H9 (cell line): ENCODE data around the gene HCN4. TPM values are rescaled to one million over a fixed set of nuclear protein-coding genes. Genes with fewer than 3 reads are reported as not detected.

Experiments
- DNase-seq: peaks from one replicate; pipeline ENCODE4 v3.0.0-alpha.2; 2017
- H2AFZ ChIP-seq: one replicate; pipeline ENCODE4 v1.6.1; 2013; ENCODE audit warnings: mild to moderate bottlenecking, low read length, control low read depth, moderate library complexity
- H2AK5ac ChIP-seq: 2 replicates; pipeline ENCODE4 v1.6.1; 2013; ENCODE audit warnings: low read length, control low read depth, mixed read lengths; ENCODE audit not compliant: insufficient read length
- H2BK120ac ChIP-seq: one replicate; pipeline ENCODE4 v1.6.1; 2013; ENCODE audit warnings: low read depth, mild to moderate bottlenecking, low read length, control low read depth, inconsistent platforms; ENCODE audit not compliant: poor library complexity, severe bottlenecking
- H2BK12ac ChIP-seq: 2 replicates; pipeline ENCODE4 v1.6.1; 2013; ENCODE audit warnings: low read length, control low read depth, mixed read lengths, low read depth; ENCODE audit not compliant: insufficient read length
- H2BK15ac ChIP-seq: 2 replicates; pipeline ENCODE4 v1.6.1; 2013; ENCODE audit warnings: low read depth, low read length, control low read depth
- H2BK20ac ChIP-seq: one replicate; pipeline ENCODE4 v1.6.1; 2013; ENCODE audit warnings: low read depth, mild to moderate bottlenecking, low read length, control low read depth, inconsistent platforms; ENCODE audit not compliant: poor library complexity, severe bottlenecking
- H2BK5ac ChIP-seq: 2 replicates; pipeline ENCODE4 v1.6.1; 2013; ENCODE audit warnings: low read length, control low read depth, mixed read lengths; ENCODE audit not compliant: insufficient read length
- H3K14ac ChIP-seq: 2 replicates; pipeline ENCODE4 v1.6.1; 2013; ENCODE audit warnings: low read length, control low read depth; ENCODE audit not compliant: insufficient read depth
- H3K18ac ChIP-seq: 2 replicates; pipeline ENCODE4 v1.6.1; 2013; ENCODE audit warnings: low read depth, mild to moderate bottlenecking, mixed read lengths, low read length, control low read depth; ENCODE audit not compliant: insufficient read length
- H3K23ac ChIP-seq: 2 replicates; pipeline ENCODE4 v1.6.1; 2013; ENCODE audit warnings: low read length, control low read depth, mixed read lengths, low read depth; ENCODE audit not compliant: insufficient read length
- H3K23me2 ChIP-seq: 2 replicates; pipeline ENCODE4 v1.6.1; 2013; ENCODE audit warnings: low read depth, mild to moderate bottlenecking, mixed read lengths, low read length, control low read depth; ENCODE audit not compliant: insufficient read length, poor library complexity, severe bottlenecking
- H3K27ac ChIP-seq: 2 replicates; pipeline ENCODE4 v1.5.1; 2013; ENCODE audit warnings: low read length, control low read depth, mixed read lengths, low read depth; ENCODE audit not compliant: insufficient read length
- H3K27me3 ChIP-seq: 2 replicates; pipeline ENCODE4 v1.6.1; 2013; ENCODE audit warnings: low read length, control low read depth, inconsistent platforms; ENCODE audit not compliant: insufficient read depth
- H3K4ac ChIP-seq: 2 replicates; pipeline ENCODE4 v1.6.1; 2013; ENCODE audit warnings: low read depth, mild to moderate bottlenecking, control low read depth, inconsistent platforms, low read length, moderate library complexity
- H3K4me1 ChIP-seq: 2 replicates; pipeline ENCODE4 v1.6.1; 2013; ENCODE audit warnings: low read length, control low read depth, inconsistent platforms; ENCODE audit not compliant: insufficient read depth
- H3K4me2 ChIP-seq: 2 replicates; pipeline ENCODE4 v1.6.1; 2013; ENCODE audit warnings: low read length, control low read depth, mixed read lengths; ENCODE audit not compliant: insufficient read length, insufficient read depth
- H3K56ac ChIP-seq: 2 replicates; pipeline ENCODE4 v1.6.1; 2013; ENCODE audit warnings: low read depth, mild to moderate bottlenecking, mixed read lengths, low read length, control low read depth; ENCODE audit not compliant: insufficient read length
- H3K79me1 ChIP-seq: 2 replicates; pipeline ENCODE4 v1.6.1; 2013; ENCODE audit warnings: low read depth, mild to moderate bottlenecking, moderate library complexity, low read length, control low read depth, inconsistent platforms; ENCODE audit not compliant: insufficient read depth, poor library complexity, severe bottlenecking
- H3K79me2 ChIP-seq: 2 replicates; pipeline ENCODE4 v1.6.1; 2013; ENCODE audit warnings: low read length, control low read depth, inconsistent platforms; ENCODE audit not compliant: insufficient read depth
- H3K9ac ChIP-seq: 2 replicates; pipeline ENCODE4 v1.6.1; 2013; ENCODE audit warnings: low read length, control low read depth, mixed read lengths; ENCODE audit not compliant: insufficient read length; ENCODE audit errors: extremely low read depth
- H3K9me3 ChIP-seq: one replicate; pipeline ENCODE4 v1.6.1; 2013; ENCODE audit warnings: low read depth, low read length, inconsistent platforms; ENCODE audit not compliant: control insufficient read depth
- H3T11ph ChIP-seq: one replicate; pipeline ENCODE4 v1.6.1; 2013; ENCODE audit warnings: mild to moderate bottlenecking, low read length, control low read depth, inconsistent platforms
- H4K20me1 ChIP-seq: one replicate; pipeline ENCODE4 v1.6.1; 2013; ENCODE audit not compliant: control insufficient read depth, insufficient read length, insufficient read depth
- H4K5ac ChIP-seq: 2 replicates; pipeline ENCODE4 v1.6.1; 2013; ENCODE audit warnings: low read depth, mild to moderate bottlenecking, mixed read lengths, low read length, control low read depth; ENCODE audit not compliant: insufficient read length
- H4K8ac ChIP-seq: replicated peaks from 2 replicates; pipeline ENCODE4 v1.6.1; 2013; ENCODE audit warnings: low read length, control low read depth, mixed read lengths, low read depth; ENCODE audit not compliant: insufficient read length
- H4K91ac ChIP-seq: 2 replicates; pipeline ENCODE4 v1.6.1; 2013; ENCODE audit warnings: low read depth, mild to moderate bottlenecking, moderate library complexity, mixed read lengths, low read length, control low read depth; ENCODE audit not compliant: insufficient read length
- H3K27ac Mint-ChIP-seq, 3 experiments: 2 replicates in 2 of 3; 3 replicates in 1 of 3; pipeline ENCODE4 v1.8.0; 2020 to 2021; ENCODE audit warnings: mixed read lengths in 3 of 3, mild to moderate bottlenecking in 1 of 3, moderate library complexity in 1 of 3
- H3K27me3 Mint-ChIP-seq: 2 replicates; pipeline ENCODE4 v1.8.0; 2021; ENCODE audit warnings: low read depth, mild to moderate bottlenecking, moderate library complexity, mixed read lengths
- H3K36me3 Mint-ChIP-seq, 3 experiments: 2 replicates in 2 of 3; 3 replicates in 1 of 3; pipeline ENCODE4 v1.8.0; 2020 to 2021; ENCODE audit warnings: low read depth in 3 of 3, mixed read lengths in 3 of 3; ENCODE audit not compliant: insufficient read depth in 1 of 3
- H3K4me1 Mint-ChIP-seq, 2 experiments: 2 replicates each; pipeline ENCODE4 v1.8.0; 2020; ENCODE audit warnings: mixed read lengths in 2 of 2
- H3K4me3 Mint-ChIP-seq, 2 experiments: 2 replicates in 1 of 2; 3 replicates in 1 of 2; pipeline ENCODE4 v1.8.0; 2020 to 2021; ENCODE audit warnings: mild to moderate bottlenecking in 2 of 2, mixed read lengths in 2 of 2, moderate library complexity in 1 of 2
- H3K9me3 Mint-ChIP-seq, 2 experiments: 2 replicates in 1 of 2; 3 replicates in 1 of 2; pipeline ENCODE4 v1.8.0; 2020; ENCODE audit warnings: mild to moderate bottlenecking in 2 of 2, mixed read lengths in 2 of 2, moderate library complexity in 1 of 2
- CTCF ChIP-seq: fragments of 200-600 bp; sonication (generic); conservative IDR thresholded peaks from 3 replicates; pipeline ENCODE4 v1.8.0; 2021; ENCODE audit warnings: antibody characterized with exemption, mild to moderate bottlenecking
- WGBS: extraction: QIAGEN DNeasy Blood & Tissue Kit; methylation state at CpG from one replicate; pipeline ENCODE4 v1.1.7; 2013; ENCODE audit warnings: missing lambda C conversion rate, low lambda C conversion rate, mixed read lengths; ENCODE audit not compliant: insufficient read length; ENCODE audit errors: extremely low coverage; 5-methylcytosine and 5-hydroxymethylcytosine counted together
- total RNA-seq: library from RNA; stranded (reverse); gene quantifications from 2 replicates; pipeline ENCODE4 v1.2.1, GENCODE V29; 2021

The HCN4 gene
- total RNA-seq, 1 experiment from 2014 or later: 10.5 TPM

GRCh38 chr15:73295630-73296286, 73.0 kb downstream of the HCN4 start:
- Histone ChIP-seq H3K4ac (no peak overlapping the region), H3K14ac (no peak overlapping the region), H3T11ph (no peak overlapping the region), H3K27ac (no peak overlapping the region), H2AK5ac (no peak overlapping the region), H4K8ac (no peak overlapping the region), H2BK120ac (no peak overlapping the region), H3K56ac (no peak overlapping the region), H3K18ac (no peak overlapping the region), H4K91ac (no peak overlapping the region), H3K27me3 (no peaks in the 10 kb centered on the region), H3K23ac (no peak overlapping the region), H2BK15ac (no peak overlapping the region), H3K79me2 (no peaks in the 10 kb centered on the region), H3K9ac (no peak overlapping the region), H2BK5ac (no peak overlapping the region), H3K4me2 (no peak overlapping the region), H4K5ac (no peak overlapping the region), H2AFZ (no peak overlapping the region), H3K79me1 (no peaks in the 10 kb centered on the region), H2BK12ac (no peak overlapping the region), H3K4me1 (no peaks in the 10 kb centered on the region), H3K23me2 (no peaks in the 10 kb centered on the region), H3K9me3 (no peaks in the 10 kb centered on the region), H4K20me1 (no peaks in the 10 kb centered on the region), H2BK20ac (no peak overlapping the region)
- no peaks in the 10 kb centered on the region for H3K9me3 Mint-ChIP-seq
- H3K36me3 Mint-ChIP-seq: peaks cover 3 to 32% (median 27%) of the 10 kb centered on the region in 3 experiments; a peak in 5 of 7 replicates
- TF ChIP-seq CTCF: no peak
- no peak overlapping the region for H3K4me3 Mint-ChIP-seq
- WGBS: no CpG with 5 or more reads among the region's 6 CpGs
- DNase-seq: no peak
- peak overlapping the region in 1 of 3 experiments; percentile 64; a peak in 1 of 7 replicates for H3K27ac Mint-ChIP-seq
- no peaks in the 10 kb centered on the region for H3K27me3 Mint-ChIP-seq
- no peaks in the 10 kb centered on the region for H3K4me1 Mint-ChIP-seq
